T-helper 1 cell treated with Interleukin-12 subunit alpha and Interleukin-12 subunit beta and Interleukin-4 antibody, amounts not matched to agents 30 μg/mL and 1 μg/mL, for 36 hours (primary cell): ENCODE data around the gene ELMO3.

Experiments
- H3K27ac Mint-ChIP-seq: one replicate; pipeline ENCODE4 v1.8.0; 2021; ENCODE audit warnings: mild to moderate bottlenecking, mixed read lengths
- H3K27me3 Mint-ChIP-seq: one replicate; pipeline ENCODE4 v1.8.0; 2021; ENCODE audit warnings: low read depth, mixed read lengths
- H3K36me3 Mint-ChIP-seq: one replicate; pipeline ENCODE4 v1.8.0; 2021; ENCODE audit warnings: low read depth, mixed read lengths
- H3K4me1 Mint-ChIP-seq: one replicate; pipeline ENCODE4 v1.8.0; 2021; ENCODE audit warnings: low read depth, mixed read lengths
- H3K4me3 Mint-ChIP-seq: one replicate; pipeline ENCODE4 v1.8.0; 2021; ENCODE audit warnings: mild to moderate bottlenecking, moderate library complexity, mixed read lengths
- H3K9me3 Mint-ChIP-seq: one replicate; pipeline ENCODE4 v1.8.0; 2021; ENCODE audit warnings: mixed read lengths

Gene ELMO3

GRCh38 chr16:67183627-67184452 is 15.1 kb upstream of the ELMO3 start, which contains the start of gene MATCAP1:
TSS of gene MATCAP1 (minus strand) at chr16:67183963. CDS start at chr16:67180610, 3,353 bp downstream.
- Mint-ChIP-seq H3K27ac (peak within 1 kb of the TSS; percentile 33), H3K27me3 (peaks cover 8% of the 10 kb centered on the region), H3K36me3 (peaks cover 2% of the 10 kb centered on the region), H3K4me1 (peaks cover 13% of the 10 kb centered on the region), H3K4me3 (peak within 1 kb of the TSS; percentile 66), H3K9me3 (no peaks in the 10 kb centered on the region)

GRCh38 chr16:67184453-67184994 is 14.4 kb upstream of the ELMO3 start:
- Mint-ChIP-seq H3K36me3 (peaks cover 2% of the 10 kb centered on the region), H3K4me1 (peaks cover 8% of the 10 kb centered on the region), H3K4me3 (peak overlapping the region; percentile 66), H3K27me3 (peaks cover 8% of the 10 kb centered on the region), H3K27ac (no peak overlapping the region), H3K9me3 (no peaks in the 10 kb centered on the region)

- Mint-ChIP-seq H3K4me3 (peak overlapping the region; percentile 86), H3K27ac (peak overlapping the region; percentile 79)
These were observed 13.8 kb upstream of the ELMO3 start for GRCh38 chr16:67184995-67185650.

GRCh38 chr16:67185651-67186134 is 13.2 kb upstream of the ELMO3 start:
- H3K27ac Mint-ChIP-seq: no peak overlapping the region
- peak overlapping the region; percentile 86 for H3K4me3 Mint-ChIP-seq
- no peaks in the 10 kb centered on the region for H3K9me3 Mint-ChIP-seq
- H3K27me3 Mint-ChIP-seq: peaks cover 8% of the 10 kb centered on the region
- H3K4me1 Mint-ChIP-seq: peaks cover 8% of the 10 kb centered on the region
- H3K36me3 Mint-ChIP-seq: peaks cover 2% of the 10 kb centered on the region

More at GRCh38 chr16:67184995-67185650, 13.8 kb upstream of the ELMO3 start:
- Mint-ChIP-seq H3K9me3 (no peaks in the 10 kb centered on the region), H3K4me1 (peaks cover 8% of the 10 kb centered on the region), H3K36me3 (peaks cover 2% of the 10 kb centered on the region), H3K27me3 (peaks cover 8% of the 10 kb centered on the region)

GRCh38 chr16:67186550-67186950 is 12.4 kb upstream of the ELMO3 start:
- Mint-ChIP-seq H3K4me3 (no peak overlapping the region), H3K36me3 (peaks cover 2% of the 10 kb centered on the region), H3K27ac (no peak overlapping the region), H3K4me1 (peaks cover 12% of the 10 kb centered on the region), H3K27me3 (peaks cover 8% of the 10 kb centered on the region), H3K9me3 (no peaks in the 10 kb centered on the region)

- H3K4me3 Mint-ChIP-seq: no peak overlapping the region
- peaks cover 2% of the 10 kb centered on the region for H3K36me3 Mint-ChIP-seq
- peaks cover 8% of the 10 kb centered on the region for H3K27me3 Mint-ChIP-seq
- H3K27ac Mint-ChIP-seq: no peak overlapping the region
- no peaks in the 10 kb centered on the region for H3K9me3 Mint-ChIP-seq
- peaks cover 15% of the 10 kb centered on the region for H3K4me1 Mint-ChIP-seq
These were observed 11.6 kb upstream of the ELMO3 start for GRCh38 chr16:67187175-67187890.

GRCh38 chr16:67188323-67188722 is 10.6 kb upstream of the ELMO3 start:
- Mint-ChIP-seq H3K36me3 (peaks cover 6% of the 10 kb centered on the region), H3K9me3 (no peaks in the 10 kb centered on the region), H3K4me3 (no peak overlapping the region), H3K27ac (no peak overlapping the region), H3K4me1 (peaks cover 21% of the 10 kb centered on the region), H3K27me3 (peaks cover 8% of the 10 kb centered on the region)

- peaks cover 8% of the 10 kb centered on the region for H3K27me3 Mint-ChIP-seq
- peaks cover 6% of the 10 kb centered on the region for H3K36me3 Mint-ChIP-seq
- H3K9me3 Mint-ChIP-seq: no peaks in the 10 kb centered on the region
- no peak overlapping the region for H3K4me3 Mint-ChIP-seq
- no peak overlapping the region for H3K27ac Mint-ChIP-seq
- peaks cover 26% of the 10 kb centered on the region for H3K4me1 Mint-ChIP-seq
These were observed 10.1 kb upstream of the ELMO3 start for GRCh38 chr16:67188798-67189197.

GRCh38 chr16:67190041-67190440 is 8.9 kb upstream of the ELMO3 start, which contains the start of gene EXOC3L1:
TSS of gene EXOC3L1 (minus strand) at chr16:67190136. CDS start at chr16:67189676, 460 bp downstream.
- H3K9me3 Mint-ChIP-seq: no peaks in the 10 kb centered on the region
- H3K27ac Mint-ChIP-seq: no peak within 1 kb of the TSS
- no peak within 1 kb of the TSS for H3K4me3 Mint-ChIP-seq
- H3K27me3 Mint-ChIP-seq: peaks cover 8% of the 10 kb centered on the region
- H3K36me3 Mint-ChIP-seq: peaks cover 17% of the 10 kb centered on the region
- H3K4me1 Mint-ChIP-seq: peaks cover 29% of the 10 kb centered on the region

- H3K27me3 Mint-ChIP-seq: peaks cover under 1% of the 10 kb centered on the region
- H3K36me3 Mint-ChIP-seq: peaks cover 22% of the 10 kb centered on the region
- H3K9me3 Mint-ChIP-seq: no peaks in the 10 kb centered on the region
- no peak overlapping the region for H3K27ac Mint-ChIP-seq
- H3K4me1 Mint-ChIP-seq: peaks cover 24% of the 10 kb centered on the region
- H3K4me3 Mint-ChIP-seq: peak overlapping the region; percentile 89
These were observed 8.2 kb upstream of the ELMO3 start for GRCh38 chr16:67190448-67191399.

GRCh38 chr16:67191411-67191994 is 7.4 kb upstream of the ELMO3 start:
- Mint-ChIP-seq H3K4me1 (peaks cover 26% of the 10 kb centered on the region), H3K4me3 (peak overlapping the region; percentile 89), H3K36me3 (peaks cover 29% of the 10 kb centered on the region), H3K27ac (peak overlapping the region; percentile 81), H3K9me3 (no peaks in the 10 kb centered on the region), H3K27me3 (no peaks in the 10 kb centered on the region)

- peak within 1 kb of the TSS; percentile 89 for H3K4me3 Mint-ChIP-seq
- H3K27me3 Mint-ChIP-seq: no peaks in the 10 kb centered on the region
- peak within 1 kb of the TSS; percentile 82 for H3K27ac Mint-ChIP-seq
- H3K9me3 Mint-ChIP-seq: no peaks in the 10 kb centered on the region
- H3K4me1 Mint-ChIP-seq: peaks cover 29% of the 10 kb centered on the region
- peaks cover 33% of the 10 kb centered on the region for H3K36me3 Mint-ChIP-seq
These were observed 6.8 kb upstream of the ELMO3 start, which contains the start of gene E2F4 for GRCh38 chr16:67191995-67192681. TSS of gene E2F4 (plus strand) at chr16:67192155. CDS start at chr16:67192228, 73 bp downstream.
